ENCODE measurements around the gene SHQ1.
"Not testable (repeated sequence)": the region's sequence is repeated elsewhere in the genome, so short reads cannot be mapped to it uniquely, and the experiment has no call there.

Gene SHQ1

DNA sequence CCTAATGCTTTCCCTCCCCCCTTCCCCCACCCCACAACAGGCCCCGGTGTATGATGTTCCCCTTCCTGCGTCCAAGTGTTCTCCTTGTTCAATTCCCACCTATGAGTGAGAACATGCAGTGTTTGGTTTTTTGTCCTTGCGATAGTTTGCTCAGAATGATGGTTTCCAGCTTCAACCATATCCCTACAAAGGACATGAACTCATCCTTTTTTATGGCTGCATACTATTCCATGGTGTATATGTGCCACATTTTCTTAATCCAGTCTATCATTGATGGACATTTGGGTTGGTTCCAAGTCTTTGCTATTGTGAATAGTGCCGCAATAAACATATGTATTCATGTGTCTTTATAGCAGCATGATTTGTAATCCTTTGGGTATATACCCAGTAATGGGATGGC lies 137.8 kb downstream of the SHQ1 start:
- not testable (repeated sequence) for DNase-seq

DNA sequence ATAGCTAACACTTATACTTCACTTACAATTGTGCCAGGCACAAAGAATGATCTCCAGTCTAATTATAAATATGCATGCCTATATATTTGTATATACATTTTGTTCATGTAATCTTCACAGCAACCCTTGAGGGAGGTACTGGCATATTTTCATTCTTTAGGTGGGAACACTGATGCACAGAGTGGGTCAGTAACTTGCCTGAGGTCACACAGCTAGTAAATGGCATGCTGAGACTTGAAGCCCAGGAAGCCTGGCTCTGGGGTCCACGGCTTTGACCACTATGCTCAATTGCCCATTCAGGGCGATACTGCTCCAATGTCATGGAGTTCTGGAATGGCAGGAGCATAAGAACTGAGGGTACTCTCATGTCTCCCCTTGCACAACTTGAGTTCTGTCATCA lies 139.8 kb downstream of the SHQ1 start:
- no peak for DNase-seq

DNA sequence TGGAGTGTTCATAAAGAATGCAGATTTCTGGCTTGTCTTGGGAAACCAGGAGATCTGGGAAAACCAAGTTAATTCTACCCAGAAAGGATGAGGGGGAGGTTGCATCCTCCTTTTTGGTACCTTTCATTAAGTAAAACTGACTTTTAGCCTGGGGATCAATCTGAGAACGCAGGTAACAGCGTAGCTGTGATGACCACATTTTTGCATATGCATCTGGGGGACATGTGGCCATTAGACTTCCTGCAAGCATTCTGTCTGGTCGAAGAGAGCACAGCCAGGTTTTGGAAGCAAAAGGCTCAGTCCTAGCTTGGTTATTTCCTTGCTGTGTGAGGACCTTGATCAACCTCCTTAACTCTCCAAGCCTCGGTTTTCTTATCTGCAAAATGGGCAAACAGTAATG lies 145.2 kb downstream of the SHQ1 start:
- no peak for DNase-seq

DNA sequence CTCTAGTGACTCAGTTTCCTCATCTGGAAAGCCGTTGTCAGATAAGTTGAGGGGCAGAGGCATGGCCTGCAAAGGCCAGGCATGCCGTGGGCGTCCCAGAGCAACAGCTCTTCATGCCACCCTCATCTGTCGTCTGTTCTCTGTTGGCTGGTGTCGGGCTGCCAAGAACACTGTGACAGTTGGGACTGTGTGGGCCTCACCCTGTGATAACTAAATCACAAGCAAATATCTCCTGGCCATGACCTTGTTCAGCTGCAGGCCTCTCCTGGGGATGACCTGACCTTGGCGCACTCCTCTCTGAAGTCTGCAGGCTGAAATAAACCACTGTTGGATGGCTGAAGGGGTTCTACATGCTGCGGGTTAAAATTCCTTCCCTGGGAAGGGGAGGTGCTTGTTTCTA lies 145.9 kb downstream of the SHQ1 start:
- no peak for DNase-seq

DNA sequence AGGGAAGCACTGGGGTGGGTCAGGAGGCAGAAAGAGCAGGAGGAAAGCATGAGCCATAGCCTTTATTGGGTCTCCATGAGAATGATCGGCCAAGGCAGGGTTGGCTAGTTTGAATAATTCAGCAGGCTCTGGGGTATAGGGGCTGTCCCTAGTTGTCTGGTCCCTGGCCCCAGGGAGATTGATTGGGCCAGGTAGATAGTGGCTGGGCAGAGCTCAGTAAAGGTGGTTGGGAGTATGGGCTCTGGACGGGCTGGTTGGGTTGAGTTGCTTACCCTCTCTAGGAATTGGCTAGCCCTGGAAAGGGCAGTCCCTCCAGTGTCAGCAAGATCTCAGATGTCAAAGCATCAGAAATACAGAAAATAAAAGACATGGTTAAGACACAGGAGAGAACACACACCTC lies 148.1 kb downstream of the SHQ1 start:
- no peak for DNase-seq

DNA sequence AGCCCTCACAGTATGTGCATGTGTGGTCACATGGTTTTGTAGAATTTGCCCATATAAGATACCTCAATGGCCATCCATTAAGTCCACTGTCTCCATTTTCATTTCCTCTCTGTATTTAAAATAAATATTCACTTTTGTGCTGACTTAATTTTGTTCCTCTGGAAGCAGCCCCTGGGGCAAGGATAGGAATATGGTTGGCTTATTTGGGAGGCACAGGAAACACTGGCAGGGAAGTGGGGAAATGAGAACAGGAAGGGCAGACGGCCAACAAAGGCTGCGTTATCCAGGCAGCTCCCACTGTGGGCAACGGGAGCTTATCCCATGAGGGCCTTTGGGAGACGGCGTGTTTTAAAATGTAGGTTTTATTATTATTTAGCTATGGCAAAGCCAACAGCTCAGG lies 148.6 kb downstream of the SHQ1 start:
- no peak for DNase-seq
